ENCODE data around the gene SLC25A41. TPM values are rescaled to one million over a fixed set of nuclear protein-coding genes. Genes with fewer than 3 reads are reported as not detected.
A peak's percentile ranks its signal among the peaks of the same experiment; 100 is the strongest.
"Not testable (repeated sequence)": the region's sequence is repeated elsewhere in the genome, so short reads cannot be mapped to it uniquely, and the experiment has no call there.

SLC25A41 gene
- total RNA-seq, 2 donors from 2014 or later, result not detected

DNA sequence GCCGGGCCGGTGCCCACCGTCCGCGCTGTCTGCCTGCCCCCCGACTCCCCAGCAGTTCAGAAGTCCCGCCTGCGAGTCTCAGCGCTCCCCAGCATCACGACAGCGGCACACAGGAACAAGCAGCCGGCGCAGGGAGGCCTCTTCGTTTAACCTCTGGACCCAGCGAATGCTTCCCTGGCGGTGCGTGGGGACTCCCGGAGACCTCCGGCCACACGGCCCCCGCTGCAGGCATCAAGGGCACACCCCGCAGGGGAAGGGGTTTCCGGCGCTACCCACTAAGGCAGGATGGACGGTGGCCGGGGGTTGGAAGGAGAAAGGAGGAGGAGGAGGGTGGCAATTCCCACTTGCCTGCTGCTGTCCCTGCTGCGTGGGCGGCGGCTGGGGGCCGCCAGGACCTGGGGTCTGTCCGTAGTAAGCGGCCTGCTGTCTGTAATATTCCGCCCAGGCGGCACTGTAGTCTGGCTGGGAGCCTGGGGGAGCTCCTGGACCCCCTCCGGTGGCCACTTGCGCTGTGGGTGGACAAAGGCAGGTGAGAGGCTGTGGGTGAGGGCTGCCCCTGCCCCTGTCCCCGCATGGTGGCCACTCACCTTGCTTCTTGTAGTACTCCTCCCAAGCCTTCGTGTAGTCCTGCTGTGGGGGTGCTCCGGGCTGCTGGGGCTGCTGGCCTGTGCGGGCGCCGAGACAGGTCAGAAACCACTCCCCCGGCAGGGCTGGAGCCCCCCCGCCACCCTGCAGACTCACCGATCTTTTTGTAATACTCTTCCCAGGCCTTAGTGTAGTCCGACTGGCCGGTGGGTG lies 18.6 kb downstream of the SLC25A41 start:
- Mint-ChIP-seq H3K4me3 (no peak overlapping the region), H3K4me1 (ENCODE audit: low read depth in 2 of 2) (peaks cover 0 to 1% of the 10 kb centered on the region in 2 donors), H3K27ac (no peak overlapping the region), H3K27me3 (no peaks in the 10 kb centered on the region), H3K36me3 (no peaks in the 10 kb centered on the region), H3K9me3 (no peaks in the 10 kb centered on the region)
- DNase-seq (ENCODE audit: low spot score), result no peak
- ATAC-seq, result peak in 1 of 2 donors; percentile 7

DNA sequence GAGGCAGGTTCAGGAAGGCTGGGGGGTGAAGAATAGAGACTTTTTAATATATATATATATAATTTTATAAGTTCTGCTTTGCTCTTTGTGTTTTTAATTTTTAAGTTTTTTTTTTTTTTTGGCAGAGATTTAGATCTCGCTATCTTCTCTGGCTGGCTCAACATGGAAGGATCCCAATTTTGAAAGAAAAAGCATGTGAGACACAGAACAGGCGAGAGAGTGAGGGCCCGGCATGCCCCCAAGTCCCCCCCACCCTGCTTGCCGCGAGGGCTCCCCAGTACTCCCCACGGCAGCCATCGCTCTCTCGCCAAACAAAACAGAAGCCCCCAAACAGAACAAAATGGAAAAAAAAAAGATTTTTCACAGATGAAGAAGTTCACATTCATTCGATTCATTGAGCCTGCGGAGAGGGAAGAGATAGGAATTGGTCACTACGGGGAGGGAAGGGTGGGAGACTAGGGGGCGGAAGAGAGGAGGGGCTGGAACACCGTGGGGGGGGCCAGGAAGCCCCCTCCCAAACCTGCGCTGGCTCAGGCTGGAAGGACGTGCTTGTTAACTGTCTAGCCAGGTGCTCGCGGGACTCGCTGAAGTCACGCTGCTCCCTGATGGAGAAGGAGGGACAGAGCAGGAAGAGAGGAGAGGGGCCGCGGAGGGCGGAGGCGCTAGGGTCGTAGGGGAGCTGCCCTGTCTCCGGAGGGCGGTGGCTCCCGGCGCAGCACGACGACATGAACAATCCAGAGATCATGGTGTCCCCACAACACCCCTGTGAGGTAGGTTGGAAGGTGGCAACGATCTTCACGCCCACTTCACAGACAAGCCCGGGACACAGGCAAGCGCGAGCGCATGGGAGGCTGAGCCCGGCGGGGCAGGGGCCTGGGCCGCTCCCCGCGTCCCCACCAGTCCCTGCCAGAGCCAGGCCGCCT lies 19.6 kb downstream of the SLC25A41 start:
- Mint-ChIP-seq H3K27ac (no peak overlapping the region), H3K4me1 (ENCODE audit: low read depth in 2 of 2) (no peaks in the 10 kb centered on the region), H3K4me3 (no peak overlapping the region), H3K27me3 (no peaks in the 10 kb centered on the region), H3K36me3 (no peaks in the 10 kb centered on the region), H3K9me3 (no peaks in the 10 kb centered on the region)
- ATAC-seq (no peak), DNase-seq (ENCODE audit: low spot score) (no peak)

DNA sequence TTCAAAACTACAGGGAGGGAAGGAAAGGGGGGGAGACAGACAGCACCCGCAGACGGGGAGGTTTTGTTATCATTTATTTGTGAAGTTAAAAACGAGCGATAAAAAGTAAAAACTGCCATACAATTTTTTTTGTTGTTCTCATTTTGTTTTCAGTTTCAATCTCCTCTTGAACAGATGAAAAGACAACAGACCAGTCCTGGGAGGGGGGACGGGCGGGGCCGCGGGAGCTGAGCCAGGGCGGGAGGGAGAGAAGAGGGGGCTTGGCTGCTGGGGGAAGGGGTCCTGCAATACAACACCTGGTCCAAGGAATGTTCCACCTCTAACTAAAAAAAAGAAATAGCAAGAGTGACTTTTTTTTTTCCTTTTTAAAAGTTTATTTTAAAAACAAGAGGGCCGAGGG lies 20.3 kb downstream of the SLC25A41 start:
- ATAC-seq, result no peak
- Mint-ChIP-seq H3K27ac (no peak overlapping the region), H3K9me3 (no peaks in the 10 kb centered on the region), H3K4me1 (ENCODE audit: low read depth in 2 of 2) (no peaks in the 10 kb centered on the region), H3K4me3 (no peak overlapping the region), H3K27me3 (no peaks in the 10 kb centered on the region), H3K36me3 (no peaks in the 10 kb centered on the region)
- DNase-seq (ENCODE audit: low spot score), result no peak

DNA sequence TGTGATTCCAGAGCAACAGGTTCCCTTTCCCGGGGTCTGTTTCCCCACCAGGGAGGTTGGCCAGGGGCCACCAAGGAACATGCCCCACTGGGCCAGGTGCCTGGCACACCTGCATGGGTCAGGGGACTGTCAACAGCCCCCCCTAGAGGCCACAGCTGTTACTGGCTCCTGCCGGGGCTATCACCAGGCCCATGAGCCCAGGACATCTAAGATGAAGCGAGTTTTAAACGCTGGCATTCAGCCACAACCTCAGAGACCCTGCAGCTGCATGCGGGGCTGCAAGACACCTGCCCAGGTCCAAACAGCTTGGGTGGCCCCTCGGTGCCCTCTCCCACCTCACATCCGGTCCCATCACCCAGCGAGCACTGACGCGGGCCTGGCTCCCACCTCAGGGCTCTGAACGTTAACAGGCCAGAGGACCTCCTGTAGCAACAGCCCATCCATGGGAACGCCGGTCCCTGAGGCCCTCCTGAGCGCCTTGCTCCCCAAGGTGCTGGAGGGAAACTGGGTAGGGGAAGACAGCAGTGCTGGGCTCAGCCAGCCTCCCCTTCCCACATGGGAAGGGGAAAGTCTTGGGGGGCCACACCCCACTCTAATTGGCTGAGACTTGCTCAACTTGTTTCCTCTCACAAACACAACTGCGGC lies 21.0 kb downstream of the SLC25A41 start:
- H3K4me1 Mint-ChIP-seq (ENCODE audit: low read depth in 2 of 2), result no peaks in the 10 kb centered on the region
- no peak overlapping the region for H3K27ac Mint-ChIP-seq
- H3K9me3 Mint-ChIP-seq, result no peaks in the 10 kb centered on the region
- no peaks in the 10 kb centered on the region for H3K27me3 Mint-ChIP-seq
- no peak overlapping the region for H3K4me3 Mint-ChIP-seq
- ATAC-seq, result peak; percentile 34 to 50
- H3K36me3 Mint-ChIP-seq, result no peaks in the 10 kb centered on the region
- no peak for DNase-seq (ENCODE audit: low spot score)

DNA sequence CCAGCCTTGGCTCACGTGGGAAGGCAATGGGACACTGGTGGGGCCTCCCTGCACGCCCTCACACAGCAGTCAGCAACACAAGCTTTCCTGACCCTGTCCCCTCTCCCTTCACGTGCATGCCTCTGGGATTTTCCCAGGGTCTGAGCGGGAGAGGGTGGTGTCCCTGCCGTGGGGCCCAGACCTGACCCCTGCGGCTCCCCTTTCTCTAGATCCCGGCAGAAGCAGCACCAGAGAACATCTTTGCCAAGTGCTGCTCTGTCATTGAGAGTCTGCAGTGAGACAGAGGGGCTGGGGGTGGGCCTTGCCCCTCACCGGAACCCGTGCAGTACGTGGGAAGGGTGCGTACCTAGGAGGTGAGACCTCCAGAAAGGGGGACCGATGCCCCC lies 21.5 kb downstream of the SLC25A41 start:
- peak in 1 of 2 donors; percentile 19 for ATAC-seq
- no peak for DNase-seq (ENCODE audit: low spot score)
- H3K27ac Mint-ChIP-seq, result no peak overlapping the region

DNA sequence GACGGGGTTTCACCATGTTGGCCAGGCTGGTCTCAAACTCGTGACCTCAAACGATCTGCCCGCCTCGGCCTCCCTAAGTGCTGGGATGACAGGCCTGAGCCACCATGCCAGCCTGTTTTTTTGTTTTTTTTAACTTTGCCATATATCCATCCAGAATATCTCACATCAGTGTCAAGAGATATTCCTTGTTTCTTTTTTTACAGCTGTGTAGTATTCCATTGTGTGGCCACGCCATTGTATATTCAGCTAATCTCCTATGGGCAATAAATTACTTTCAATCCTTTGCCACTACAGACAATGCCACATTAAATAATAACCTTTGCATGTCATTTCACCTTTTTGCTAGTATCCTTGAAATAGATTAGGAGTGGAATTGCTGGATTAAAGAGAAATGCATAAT lies 24.2 kb downstream of the SLC25A41 start:
- Mint-ChIP-seq H3K27ac (no peak overlapping the region), H3K4me3 (no peak overlapping the region), H3K27me3 (no peaks in the 10 kb centered on the region), H3K9me3 (no peaks in the 10 kb centered on the region), H3K4me1 (ENCODE audit: low read depth in 2 of 2) (no peaks in the 10 kb centered on the region), H3K36me3 (no peaks in the 10 kb centered on the region)
- ATAC-seq (no peak), DNase-seq (ENCODE audit: low spot score) (no peak)

More for the DNA sequence above, 21.5 kb downstream of the SLC25A41 start:
- no peaks in the 10 kb centered on the region for H3K9me3 Mint-ChIP-seq
- H3K4me3 Mint-ChIP-seq, result no peak overlapping the region
- no peaks in the 10 kb centered on the region for H3K27me3 Mint-ChIP-seq
- no peaks in the 10 kb centered on the region for H3K36me3 Mint-ChIP-seq
- H3K4me1 Mint-ChIP-seq (ENCODE audit: low read depth in 2 of 2), result no peaks in the 10 kb centered on the region

DNA sequence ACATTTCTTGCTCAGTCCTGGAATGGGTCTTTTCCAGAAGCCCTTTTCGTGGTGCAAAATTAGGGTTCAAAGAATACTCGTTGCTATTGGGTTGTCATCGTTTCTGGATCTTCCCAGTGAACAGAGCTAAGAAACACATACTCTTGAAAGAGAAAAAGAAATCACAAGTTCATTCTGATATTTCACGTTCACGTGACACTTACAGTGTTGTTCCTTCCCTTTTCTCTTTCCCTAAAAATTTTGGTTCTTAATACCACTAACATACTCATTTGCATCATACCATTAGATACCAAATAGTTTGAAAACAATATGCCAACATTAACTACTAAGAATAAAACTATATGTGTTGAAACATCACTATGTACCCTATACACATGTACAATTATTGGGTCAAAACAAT lies 27.2 kb downstream of the SLC25A41 start:
- H3K4me3 Mint-ChIP-seq, result no peak overlapping the region
- H3K9me3 Mint-ChIP-seq, result no peaks in the 10 kb centered on the region
- H3K27ac Mint-ChIP-seq, result no peak overlapping the region
- no peaks in the 10 kb centered on the region for H3K4me1 Mint-ChIP-seq (ENCODE audit: low read depth in 2 of 2)
- H3K27me3 Mint-ChIP-seq, result no peaks in the 10 kb centered on the region
- DNase-seq (ENCODE audit: low spot score), result no peak
- no peak for ATAC-seq
- no peaks in the 10 kb centered on the region for H3K36me3 Mint-ChIP-seq

DNA sequence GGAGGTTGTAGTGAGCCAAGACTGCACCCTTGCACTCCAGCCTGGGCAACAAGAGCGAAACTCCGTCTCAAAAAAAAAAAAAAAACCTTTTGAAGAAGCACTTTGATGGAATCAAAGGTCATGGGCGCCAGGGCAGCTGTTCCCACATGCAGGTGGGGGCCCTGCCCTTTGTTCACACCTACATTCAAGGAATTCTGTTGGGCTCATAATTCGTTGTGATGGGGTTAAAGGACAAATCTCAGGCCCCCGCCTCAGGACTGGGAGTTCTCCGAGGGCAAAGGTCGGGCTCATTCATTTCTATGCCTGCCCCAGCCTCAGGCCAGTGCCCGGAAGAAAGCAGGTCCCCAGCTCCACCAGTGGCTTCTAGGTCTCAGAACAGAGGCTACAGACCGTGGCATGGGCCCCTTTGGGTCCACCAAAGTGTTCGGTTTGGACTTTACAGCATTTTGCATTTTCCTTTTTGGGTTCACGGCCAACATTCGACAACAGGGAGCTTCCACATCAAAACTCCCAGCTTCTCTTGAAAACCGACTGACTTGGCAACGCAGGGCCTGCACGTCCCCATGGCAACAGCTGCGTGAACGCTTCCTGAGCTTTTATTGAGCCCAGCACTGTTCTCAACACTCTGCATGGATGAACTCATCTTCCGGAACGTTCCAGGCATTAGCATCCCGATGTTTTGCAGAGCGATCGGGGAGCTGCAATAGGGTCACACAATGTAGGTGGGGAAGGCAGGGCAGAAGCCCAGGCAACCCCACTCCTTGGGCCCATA lies 30.5 kb downstream of the SLC25A41 start:
- H3K4me1 Mint-ChIP-seq (ENCODE audit: low read depth in 2 of 2), result no peaks in the 10 kb centered on the region
- no peaks in the 10 kb centered on the region for H3K9me3 Mint-ChIP-seq
- no peak overlapping the region for H3K4me3 Mint-ChIP-seq
- ATAC-seq, result no peak
- H3K36me3 Mint-ChIP-seq, result no peaks in the 10 kb centered on the region
- no peaks in the 10 kb centered on the region for H3K27me3 Mint-ChIP-seq
- DNase-seq (ENCODE audit: low spot score), result no peak
- no peak overlapping the region for H3K27ac Mint-ChIP-seq

DNA sequence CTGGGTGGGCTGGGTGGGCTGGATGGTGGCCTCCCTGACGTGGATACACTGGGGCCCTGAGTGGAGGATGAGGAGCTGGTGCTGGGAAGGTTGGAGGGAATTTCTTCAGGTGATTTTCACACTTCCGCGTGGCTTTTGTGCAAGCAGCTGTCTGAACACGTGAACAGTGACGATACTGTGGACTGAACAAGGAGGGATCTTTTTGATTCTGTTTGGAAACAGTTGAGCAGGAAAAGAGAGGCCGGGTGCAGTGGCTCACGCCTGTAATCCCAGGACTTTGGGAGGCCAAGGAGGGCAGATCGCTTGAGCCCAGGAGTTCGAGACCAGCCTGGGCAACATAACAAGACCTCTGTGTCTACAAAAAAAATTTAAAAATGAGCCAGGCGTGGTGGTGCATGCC lies 31.5 kb downstream of the SLC25A41 start:
- no peak for DNase-seq (ENCODE audit: low spot score)
- no peak overlapping the region for H3K27ac Mint-ChIP-seq
- no peak for ATAC-seq
- H3K4me3 Mint-ChIP-seq, result no peak overlapping the region
- H3K36me3 Mint-ChIP-seq, result no peaks in the 10 kb centered on the region
- H3K27me3 Mint-ChIP-seq, result no peaks in the 10 kb centered on the region
- no peaks in the 10 kb centered on the region for H3K4me1 Mint-ChIP-seq (ENCODE audit: low read depth in 2 of 2)
- H3K9me3 Mint-ChIP-seq, result no peaks in the 10 kb centered on the region

DNA sequence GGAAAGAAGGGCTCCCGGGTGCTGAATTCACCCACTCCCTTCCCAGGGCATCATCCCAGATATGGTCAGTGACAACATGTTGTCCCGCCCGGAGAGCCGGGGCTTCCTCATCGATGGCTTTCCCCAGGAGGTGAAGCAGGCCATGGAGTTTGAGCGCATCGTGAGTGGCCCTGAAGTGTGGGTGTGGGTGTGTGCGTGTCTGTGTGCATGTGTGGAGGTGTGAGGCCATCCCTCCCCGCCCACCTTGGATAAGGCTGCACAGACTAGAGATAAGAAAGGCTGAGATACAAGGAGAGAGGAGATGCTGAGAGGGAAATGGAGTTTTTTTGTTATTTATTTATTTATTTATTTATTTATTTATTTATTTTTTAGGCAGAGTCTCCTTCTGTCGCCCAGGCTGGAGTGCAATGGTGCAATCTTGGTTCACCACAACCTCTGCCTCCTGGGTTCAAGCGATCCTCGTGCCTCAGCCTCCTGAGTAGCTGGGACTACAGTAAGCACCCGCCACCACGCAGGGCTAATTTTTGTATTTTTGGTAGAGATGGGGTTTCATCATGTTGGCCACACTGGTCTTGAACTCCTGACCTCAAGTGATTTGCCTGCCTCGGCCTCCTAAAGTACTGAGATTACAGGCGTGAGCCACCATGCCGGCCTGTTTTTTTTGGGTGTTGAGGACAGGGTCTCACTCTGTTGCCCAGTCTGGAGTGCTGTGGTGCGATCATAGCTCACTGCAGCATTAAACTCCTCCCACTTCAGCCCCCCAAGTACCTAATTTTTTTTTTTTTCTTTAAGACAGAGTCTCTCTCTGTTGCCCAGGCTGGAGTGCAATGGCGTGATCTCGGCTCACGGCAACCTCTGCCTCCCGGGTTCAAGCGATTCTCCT lies 33.3 kb downstream of the SLC25A41 start:
- H3K9me3 Mint-ChIP-seq; H3K4me1 Mint-ChIP-seq (ENCODE audit: low read depth in 2 of 2); H3K27me3 Mint-ChIP-seq; DNase-seq (ENCODE audit: low spot score); H3K27ac Mint-ChIP-seq; H3K4me3 Mint-ChIP-seq; ATAC-seq; H3K36me3 Mint-ChIP-seq: not testable (repeated sequence)

DNA sequence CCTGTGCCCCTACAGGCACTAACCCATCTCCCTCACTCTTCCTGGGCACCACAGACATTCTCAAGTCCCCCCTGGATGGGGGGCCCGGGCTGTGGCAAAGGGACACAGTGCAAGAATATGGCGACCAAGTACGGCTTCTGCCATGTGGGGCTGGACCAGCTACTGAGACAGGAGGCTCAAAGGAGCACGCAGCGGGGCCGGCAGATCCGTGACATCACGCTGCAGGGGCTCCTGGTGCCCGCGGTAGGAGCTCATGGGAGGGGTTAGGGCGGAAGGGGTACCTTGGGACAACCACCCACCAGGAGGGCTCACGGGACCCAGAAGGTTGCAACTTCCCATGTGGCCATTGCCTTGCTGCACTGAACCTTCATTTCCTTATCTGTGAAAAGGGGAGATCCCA lies 37.3 kb downstream of the SLC25A41 start:
- peaks cover 20 to 21% of the 10 kb centered on the region in 2 donors for H3K4me1 Mint-ChIP-seq (ENCODE audit: low read depth in 2 of 2)
- no peak overlapping the region for H3K27ac Mint-ChIP-seq
- H3K27me3 Mint-ChIP-seq, result no peaks in the 10 kb centered on the region
- DNase-seq (ENCODE audit: low spot score), result no peak
- H3K9me3 Mint-ChIP-seq, result no peaks in the 10 kb centered on the region
- H3K4me3 Mint-ChIP-seq, result no peak overlapping the region
- ATAC-seq, result no peak
- H3K36me3 Mint-ChIP-seq, result no peaks in the 10 kb centered on the region

DNA sequence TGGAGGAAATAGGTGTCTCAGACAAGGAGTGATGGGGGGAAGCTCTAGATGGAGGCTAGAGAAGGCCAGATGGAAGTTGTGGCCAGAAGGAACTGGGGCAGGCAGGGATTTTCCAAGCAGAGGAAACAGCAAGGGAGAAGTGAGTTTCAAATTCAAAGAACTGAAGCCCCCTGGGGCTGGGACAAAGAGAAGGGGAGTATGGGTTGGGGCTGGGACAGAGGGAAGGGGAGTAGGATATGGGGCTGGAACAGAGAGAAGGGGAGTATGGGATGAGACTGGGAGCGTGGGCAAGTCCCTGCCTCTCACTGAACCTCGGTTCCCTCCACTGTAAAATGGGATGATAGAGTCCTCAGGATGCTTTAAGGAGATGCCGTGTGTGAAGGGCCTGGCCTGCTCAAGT lies 38.7 kb downstream of the SLC25A41 start:
- H3K27ac Mint-ChIP-seq, result peak overlapping the region; percentile 92 to 94
- DNase-seq (ENCODE audit: low spot score) (no peak), ATAC-seq (no peak)
- H3K27me3 Mint-ChIP-seq, result no peaks in the 10 kb centered on the region
- H3K36me3 Mint-ChIP-seq, result no peaks in the 10 kb centered on the region
- no peaks in the 10 kb centered on the region for H3K9me3 Mint-ChIP-seq
- peak overlapping the region; percentile 59 for H3K4me3 Mint-ChIP-seq
- H3K4me1 Mint-ChIP-seq (ENCODE audit: low read depth in 2 of 2), result peaks cover 20 to 25% of the 10 kb centered on the region in 2 donors

Data from natural killer cell treated with Interleukin-12 subunit alpha and Interleukin-12 subunit beta and Interleukin-15 and Interleukin-18, amount 100 ng/mL, for 72 hours (primary cell).